GM10266 (cell line): ENCODE results near the gene ANK3.

Experiments used
- DNase-seq: peaks from one replicate; pipeline ENCODE4 v3.0.0; 2012; ENCODE audit errors: extremely low spot score
- TF ChIP-seq, protein P1 (sequence below): IDR thresholded peaks from 2 replicates; pipeline ENCODE4 v1.5.1; 2012; ENCODE audit warnings: mild to moderate bottlenecking, low read depth; ENCODE audit not compliant: control insufficient read depth, insufficient read depth; ENCODE audit errors: missing control alignments

Gene ANK3

GRCh38 chr10:60170250-60170649, 219.4 kb downstream of the ANK3 start:
- TF ChIP-seq, protein P1, sequence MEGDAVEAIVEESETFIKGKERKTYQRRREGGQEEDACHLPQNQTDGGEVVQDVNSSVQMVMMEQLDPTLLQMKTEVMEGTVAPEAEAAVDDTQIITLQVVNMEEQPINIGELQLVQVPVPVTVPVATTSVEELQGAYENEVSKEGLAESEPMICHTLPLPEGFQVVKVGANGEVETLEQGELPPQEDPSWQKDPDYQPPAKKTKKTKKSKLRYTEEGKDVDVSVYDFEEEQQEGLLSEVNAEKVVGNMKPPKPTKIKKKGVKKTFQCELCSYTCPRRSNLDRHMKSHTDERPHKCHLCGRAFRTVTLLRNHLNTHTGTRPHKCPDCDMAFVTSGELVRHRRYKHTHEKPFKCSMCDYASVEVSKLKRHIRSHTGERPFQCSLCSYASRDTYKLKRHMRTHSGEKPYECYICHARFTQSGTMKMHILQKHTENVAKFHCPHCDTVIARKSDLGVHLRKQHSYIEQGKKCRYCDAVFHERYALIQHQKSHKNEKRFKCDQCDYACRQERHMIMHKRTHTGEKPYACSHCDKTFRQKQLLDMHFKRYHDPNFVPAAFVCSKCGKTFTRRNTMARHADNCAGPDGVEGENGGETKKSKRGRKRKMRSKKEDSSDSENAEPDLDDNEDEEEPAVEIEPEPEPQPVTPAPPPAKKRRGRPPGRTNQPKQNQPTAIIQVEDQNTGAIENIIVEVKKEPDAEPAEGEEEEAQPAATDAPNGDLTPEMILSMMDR: no peak
- DNase-seq: no peak

DNA sequence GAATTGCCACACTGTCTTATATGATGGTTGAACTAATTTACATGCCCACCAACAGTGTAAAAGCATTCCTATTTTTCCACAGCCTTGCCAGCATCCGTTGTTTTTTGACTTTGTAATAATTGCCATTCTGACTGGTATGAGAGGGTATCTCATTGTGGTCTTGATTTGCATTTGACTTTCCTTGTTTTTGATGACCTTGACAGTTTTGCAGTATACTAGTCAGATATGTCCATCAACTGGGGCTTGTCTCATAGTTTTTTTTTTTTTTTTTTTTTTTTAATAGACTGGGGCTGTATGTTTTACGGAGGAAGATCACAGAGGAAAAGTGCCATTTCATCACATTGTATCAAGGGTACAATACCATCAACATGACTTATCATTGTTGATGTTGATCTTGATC, 220.6 kb downstream of the ANK3 start:
- DNase-seq: no peak
- TF ChIP-seq, protein P1: no peak

DNA sequence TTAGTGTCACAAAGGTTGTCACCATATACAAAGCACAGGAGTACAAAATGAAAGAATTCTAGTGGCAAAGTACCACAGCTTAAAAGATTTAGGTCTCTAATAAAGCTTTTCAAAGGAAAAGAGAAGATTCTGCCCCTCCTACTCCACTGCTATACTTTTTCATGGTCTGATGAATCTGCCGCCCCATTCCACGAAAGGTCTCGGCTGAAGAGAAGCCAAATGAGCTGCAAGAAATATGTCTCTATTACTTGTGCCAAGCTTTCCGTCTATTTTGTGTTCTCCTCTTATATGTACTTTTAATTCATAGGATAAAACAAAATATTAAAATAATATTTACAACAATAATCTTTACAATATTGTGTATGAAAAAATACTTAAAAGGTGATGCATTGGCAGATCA, 222.6 kb downstream of the ANK3 start:
- DNase-seq: no peak
- TF ChIP-seq, protein P1: no peak

GRCh38 chr10:60163786-60164185, 225.9 kb downstream of the ANK3 start:
- TF ChIP-seq, protein P1: no peak
- DNase-seq: no peak

- TF ChIP-seq, protein P1: no peak
- DNase-seq: no peak
Measured at GRCh38 chr10:60162631-60163030, 227.0 kb downstream of the ANK3 start.

- TF ChIP-seq, protein P1: no peak
- no peak for DNase-seq
Measured at GRCh38 chr10:60155943-60156683, 233.6 kb downstream of the ANK3 start.

DNA sequence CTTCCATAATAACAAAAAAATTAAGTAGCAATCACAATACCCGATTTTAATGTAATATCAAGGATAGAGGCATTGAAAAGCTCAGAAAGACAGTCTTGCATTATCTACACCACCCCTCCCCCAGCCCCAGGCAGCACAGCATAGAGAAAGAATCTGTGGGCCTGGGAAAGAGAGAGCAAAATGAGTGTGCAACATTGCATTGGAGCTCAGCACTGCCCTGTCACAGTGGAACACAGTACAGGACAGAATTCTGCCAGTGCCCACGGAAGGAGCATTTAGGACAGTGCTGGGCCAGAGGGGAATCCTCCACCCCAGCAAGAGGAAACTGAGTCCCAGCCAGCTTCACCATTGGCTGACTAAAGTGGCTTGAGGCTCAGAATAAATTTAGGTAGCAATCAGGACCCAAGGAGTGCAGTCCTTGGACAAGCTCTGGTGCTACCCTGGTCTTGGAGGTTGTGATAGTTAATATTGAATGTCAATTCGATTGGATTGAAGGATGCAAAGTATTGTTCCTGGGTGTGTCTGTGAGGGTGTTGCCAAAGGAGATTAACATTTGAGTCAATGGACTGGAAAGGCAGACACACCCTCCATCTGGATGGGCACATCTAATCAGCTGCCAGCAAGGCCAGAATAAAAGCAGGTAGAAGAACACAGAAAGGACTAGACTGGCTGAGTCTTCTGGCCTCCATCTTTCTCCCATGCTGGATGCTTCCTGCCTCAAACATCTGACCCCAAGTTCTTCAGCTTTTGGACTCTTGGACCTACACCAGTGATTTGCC, 234.4 kb downstream of the ANK3 start:
- DNase-seq: no peak
- TF ChIP-seq, protein P1: no peak
